Activated B cell treated with CpG ODN at 0.5 μM for 24 hours (primary cell): ENCODE data around the gene MON2. TPM values are rescaled to one million over a fixed set of nuclear protein-coding genes. Genes with fewer than 3 reads are reported as not detected.

Experiments
- ATAC-seq: fragments of 200-7000 bp; cut with Tn5 transposase; one replicate; pipeline ENCODE4 v1.10.0; 2021; ENCODE audit warnings: low read depth, mild to moderate bottlenecking, moderate library complexity
- CTCF ChIA-PET: fragments of 350-600 bp; sonication (Branson Sonifier 250); formaldehyde crosslinking; loops from one replicate; lab custom pipeline; 2021; ENCODE audit warnings: antibody characterized with exemption; lab: Charles Lee
- POLR2A ChIA-PET: fragments of 350-600 bp; sonication (Branson Sonifier 250); formaldehyde crosslinking; loops from one replicate; lab custom pipeline; 2021; ENCODE audit warnings: antibody characterized with exemption; lab: Charles Lee
- DNase-seq: peaks from one replicate; pipeline ENCODE4 v3.0.0; 2022
- H3K27ac Mint-ChIP-seq: one replicate; pipeline ENCODE4 v1.8.0; 2020; ENCODE audit warnings: mixed read lengths
- H3K27me3 Mint-ChIP-seq: one replicate; pipeline ENCODE4 v1.8.0; 2021; ENCODE audit warnings: mixed read lengths
- H3K36me3 Mint-ChIP-seq: one replicate; pipeline ENCODE4 v1.8.0; 2021; ENCODE audit warnings: low read depth, mixed read lengths
- H3K4me1 Mint-ChIP-seq: one replicate; pipeline ENCODE4 v1.8.0; 2021; ENCODE audit warnings: mixed read lengths
- H3K4me3 Mint-ChIP-seq: one replicate; pipeline ENCODE4 v1.8.0; 2020; ENCODE audit warnings: mild to moderate bottlenecking, mixed read lengths
- H3K9me3 Mint-ChIP-seq: one replicate; pipeline ENCODE4 v1.8.0; 2020; ENCODE audit warnings: mixed read lengths
- intact Hi-C: fragments of 100-400 bp; cut with micrococcal nuclease; formaldehyde crosslinking; loops from one replicate; pipeline ENCODE4 v1.15.1; 2024
- total RNA-seq: library from RNA; stranded (reverse); gene quantifications from 2 replicates; pipeline ENCODE4 v1.2.3, GENCODE V29; 2022
- TF ChIP-seq, protein P1 (sequence below): fragments of 200-600 bp; IDR thresholded peaks from one replicate; pipeline ENCODE4 v1.8.0; 2022; ENCODE audit warnings: antibody characterized with exemption, mild to moderate bottlenecking

Gene MON2
- total RNA-seq, 1 donor from 2014 or later = 69.9 TPM

DNA sequence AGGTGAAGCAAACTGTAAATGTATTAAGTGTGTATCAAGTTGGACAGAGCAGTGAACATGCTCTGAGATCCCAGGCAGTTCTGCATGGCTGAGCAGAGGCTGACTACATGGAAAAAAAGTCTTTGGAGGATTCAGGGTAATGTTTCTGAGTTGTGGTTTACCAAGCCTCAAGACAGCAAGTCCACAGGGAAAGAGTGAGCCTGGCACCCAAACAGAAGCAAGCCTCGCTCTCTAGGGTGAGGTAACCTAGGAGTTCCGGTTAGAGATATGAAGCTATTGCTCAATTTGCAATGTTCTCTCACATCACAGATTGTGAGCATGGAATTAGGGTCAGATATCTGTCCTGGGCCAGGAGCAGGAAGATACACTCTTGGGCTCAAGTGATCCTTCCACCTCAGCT, 158.6 kb downstream of the MON2 start:
- H3K27ac Mint-ChIP-seq = no peak overlapping the region
- CTCF ChIA-PET = no interaction called here
- DNase-seq (no peak), ATAC-seq (no peak)
- POLR2A ChIA-PET = no interaction called here
- intact Hi-C loops = no loop called here
- no peak overlapping the region for H3K4me3 Mint-ChIP-seq
- H3K36me3 Mint-ChIP-seq = no peaks in the 10 kb centered on the region
- peaks cover 24% of the 10 kb centered on the region for H3K27me3 Mint-ChIP-seq
- TF ChIP-seq, protein P1, sequence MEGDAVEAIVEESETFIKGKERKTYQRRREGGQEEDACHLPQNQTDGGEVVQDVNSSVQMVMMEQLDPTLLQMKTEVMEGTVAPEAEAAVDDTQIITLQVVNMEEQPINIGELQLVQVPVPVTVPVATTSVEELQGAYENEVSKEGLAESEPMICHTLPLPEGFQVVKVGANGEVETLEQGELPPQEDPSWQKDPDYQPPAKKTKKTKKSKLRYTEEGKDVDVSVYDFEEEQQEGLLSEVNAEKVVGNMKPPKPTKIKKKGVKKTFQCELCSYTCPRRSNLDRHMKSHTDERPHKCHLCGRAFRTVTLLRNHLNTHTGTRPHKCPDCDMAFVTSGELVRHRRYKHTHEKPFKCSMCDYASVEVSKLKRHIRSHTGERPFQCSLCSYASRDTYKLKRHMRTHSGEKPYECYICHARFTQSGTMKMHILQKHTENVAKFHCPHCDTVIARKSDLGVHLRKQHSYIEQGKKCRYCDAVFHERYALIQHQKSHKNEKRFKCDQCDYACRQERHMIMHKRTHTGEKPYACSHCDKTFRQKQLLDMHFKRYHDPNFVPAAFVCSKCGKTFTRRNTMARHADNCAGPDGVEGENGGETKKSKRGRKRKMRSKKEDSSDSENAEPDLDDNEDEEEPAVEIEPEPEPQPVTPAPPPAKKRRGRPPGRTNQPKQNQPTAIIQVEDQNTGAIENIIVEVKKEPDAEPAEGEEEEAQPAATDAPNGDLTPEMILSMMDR = no peak
- no peaks in the 10 kb centered on the region for H3K4me1 Mint-ChIP-seq
- no peaks in the 10 kb centered on the region for H3K9me3 Mint-ChIP-seq

DNA sequence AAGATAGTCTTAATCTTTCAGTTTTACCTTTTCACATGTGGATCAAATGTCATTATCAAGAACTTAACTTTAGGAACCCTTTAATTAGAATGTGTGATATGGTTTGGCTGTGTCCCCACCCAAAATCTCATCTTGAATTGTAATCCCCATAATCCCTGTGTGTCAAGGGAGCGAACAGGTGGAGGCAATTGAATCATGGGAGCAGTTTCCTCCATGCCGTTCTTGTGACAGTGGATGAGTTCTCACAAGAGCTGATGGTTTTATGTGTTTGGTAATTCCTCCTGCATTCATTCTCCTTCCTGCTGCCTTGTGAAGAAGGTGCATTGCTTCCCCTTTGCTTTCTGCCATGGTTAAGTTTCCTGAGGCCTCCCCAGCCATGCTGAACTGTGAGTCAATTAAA, 160.6 kb downstream of the MON2 start:
- Mint-ChIP-seq H3K36me3 (no peaks in the 10 kb centered on the region), H3K27me3 (peaks cover 38% of the 10 kb centered on the region), H3K27ac (no peak overlapping the region), H3K4me3 (no peak overlapping the region), H3K9me3 (no peaks in the 10 kb centered on the region), H3K4me1 (peaks cover 4% of the 10 kb centered on the region)
- POLR2A ChIA-PET = interaction anchor here (0.9 kb wide), 1 partner anchor 23 kb away, joined by 9 read pairs; no protein-coding TSS in a partner anchor
- intact Hi-C loops = no loop called here
- CTCF ChIA-PET = no interaction called here
- TF ChIP-seq, protein P1 = no peak
- ATAC-seq (no peak), DNase-seq (no peak)

DNA sequence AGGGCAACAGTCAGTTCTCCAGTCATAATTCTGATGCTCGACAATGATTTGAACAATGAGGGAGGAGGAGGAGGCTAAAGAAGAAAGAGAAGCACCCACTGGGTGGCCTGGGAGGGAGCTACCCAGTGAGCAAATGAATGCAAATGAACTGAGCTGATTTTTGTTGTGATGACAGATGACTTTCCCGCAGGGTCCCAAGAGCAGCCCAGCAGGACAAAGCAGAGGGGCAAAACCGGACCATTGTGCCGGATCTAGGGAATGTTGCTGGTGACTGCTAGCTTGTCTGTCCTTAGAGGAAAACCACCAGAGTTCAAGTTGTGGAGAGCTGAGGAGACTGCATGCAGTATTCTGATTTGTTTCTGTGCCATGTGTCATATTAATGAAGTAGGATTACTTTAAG, 162.8 kb downstream of the MON2 start:
- H3K27ac Mint-ChIP-seq = no peak overlapping the region
- DNase-seq = no peak
- TF ChIP-seq, protein P1 = no peak
- H3K36me3 Mint-ChIP-seq = no peaks in the 10 kb centered on the region
- CTCF ChIA-PET = no interaction called here
- intact Hi-C loops = no loop called here
- ATAC-seq = no peak
- POLR2A ChIA-PET = interaction anchor here (0.8 to 1.9 kb wide), 2 partner anchors 26 to 163 kb away, joined by 3 to 4 read pairs; partner anchors contain the start of gene MON2
- H3K4me3 Mint-ChIP-seq = no peak overlapping the region
- no peaks in the 10 kb centered on the region for H3K9me3 Mint-ChIP-seq
- peaks cover 12% of the 10 kb centered on the region for H3K4me1 Mint-ChIP-seq
- peaks cover 51% of the 10 kb centered on the region for H3K27me3 Mint-ChIP-seq

DNA sequence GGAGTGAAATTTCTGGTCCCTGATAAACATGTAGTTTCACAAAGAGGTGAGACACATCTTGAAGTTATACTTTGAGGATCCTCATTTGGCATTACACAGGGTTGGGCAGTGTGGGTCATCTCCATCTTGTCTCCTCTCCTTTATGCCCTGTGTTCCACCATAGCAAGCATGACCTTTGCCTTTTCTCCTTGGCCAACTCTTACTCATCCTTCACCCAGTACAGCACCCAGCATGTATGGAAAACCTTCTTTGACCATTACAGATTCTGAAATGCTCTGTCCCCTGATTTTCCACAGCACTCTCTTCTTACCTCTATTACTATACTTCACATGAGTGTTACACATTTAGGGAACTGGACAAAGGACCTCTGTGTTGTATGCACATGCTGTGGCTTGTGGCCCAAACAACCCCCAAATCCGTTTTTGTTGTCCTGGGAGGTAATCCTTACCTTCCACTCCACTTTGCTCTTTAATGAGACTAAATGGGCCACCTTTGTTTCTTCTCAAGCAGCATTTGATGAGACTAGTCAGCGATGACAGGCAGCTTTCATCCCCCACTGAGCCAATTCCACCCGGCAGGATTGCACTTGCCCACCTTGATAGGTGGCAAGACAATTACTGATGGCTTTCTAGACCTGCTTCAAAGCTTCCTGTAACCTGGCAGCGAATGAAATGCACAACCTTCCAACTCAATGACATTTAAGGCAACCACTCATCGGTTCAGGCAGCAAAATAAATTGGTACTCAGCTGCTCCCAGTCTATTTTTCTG, 163.5 kb downstream of the MON2 start:
- Mint-ChIP-seq H3K4me3 (no peak overlapping the region), H3K4me1 (peaks cover 12% of the 10 kb centered on the region), H3K27ac (no peak overlapping the region), H3K9me3 (no peaks in the 10 kb centered on the region), H3K27me3 (peaks cover 55% of the 10 kb centered on the region), H3K36me3 (no peaks in the 10 kb centered on the region)
- POLR2A ChIA-PET = interaction anchor here (0.8 to 1.9 kb wide), 2 partner anchors 27 to 164 kb away, joined by 3 to 4 read pairs; partner anchors contain the start of gene MON2
- no peak for DNase-seq
- intact Hi-C loops = loop anchor here (5.0 kb wide), 1 partner anchor 62 kb away; no protein-coding TSS in a partner anchor
- TF ChIP-seq, protein P1 = no peak
- ATAC-seq = no peak
- CTCF ChIA-PET = no interaction called here
